GM12892 (cell line): ENCODE measurements around the gene CCDC15.

ENCODE experiments used
- POLR2A ChIP-seq: IDR thresholded peaks from 2 replicates; pipeline ENCODE4 v1.6.1; 2011; ENCODE audit warnings: low read depth, low read length, control low read depth
- POLR2AphosphoS5 ChIP-seq: IDR thresholded peaks from 2 replicates; pipeline ENCODE4 v1.6.1; 2011; ENCODE audit warnings: low read depth, low read length, control low read depth

DNA sequence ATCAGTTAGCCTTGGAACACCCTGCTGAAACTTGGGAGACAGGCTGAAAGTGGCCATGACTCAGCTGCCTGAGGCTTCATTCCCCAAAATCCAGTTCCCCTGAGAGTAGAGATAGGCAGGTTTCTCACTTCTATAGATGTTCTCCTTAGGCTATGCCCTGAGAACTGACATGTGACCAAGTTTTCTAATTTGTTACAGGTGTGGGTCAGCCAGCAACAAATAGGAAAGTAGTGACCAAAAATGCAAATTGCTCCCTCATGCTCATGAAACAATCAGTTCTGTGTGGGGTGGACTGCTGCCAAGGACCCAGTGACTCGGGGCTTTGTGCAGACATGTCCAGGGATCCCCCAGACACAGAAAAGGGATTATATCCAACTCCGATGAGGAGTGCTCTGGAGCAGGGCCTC, 7.3 kb upstream of the CCDC15 start:
- no peak for TF ChIP-seq POLR2A
- TF ChIP-seq POLR2AphosphoS5 = no peak
